Measurements from ENCODE around the gene ACTA2. TPM values are rescaled to one million over a fixed set of nuclear protein-coding genes. Genes with fewer than 3 reads are reported as not detected.

The ACTA2 gene
- total and polyA plus RNA-seq, 2 donors (not counting 1 experiment from before 2014, with no cell fraction given): 1.8 to 3.7 TPM

DNA sequence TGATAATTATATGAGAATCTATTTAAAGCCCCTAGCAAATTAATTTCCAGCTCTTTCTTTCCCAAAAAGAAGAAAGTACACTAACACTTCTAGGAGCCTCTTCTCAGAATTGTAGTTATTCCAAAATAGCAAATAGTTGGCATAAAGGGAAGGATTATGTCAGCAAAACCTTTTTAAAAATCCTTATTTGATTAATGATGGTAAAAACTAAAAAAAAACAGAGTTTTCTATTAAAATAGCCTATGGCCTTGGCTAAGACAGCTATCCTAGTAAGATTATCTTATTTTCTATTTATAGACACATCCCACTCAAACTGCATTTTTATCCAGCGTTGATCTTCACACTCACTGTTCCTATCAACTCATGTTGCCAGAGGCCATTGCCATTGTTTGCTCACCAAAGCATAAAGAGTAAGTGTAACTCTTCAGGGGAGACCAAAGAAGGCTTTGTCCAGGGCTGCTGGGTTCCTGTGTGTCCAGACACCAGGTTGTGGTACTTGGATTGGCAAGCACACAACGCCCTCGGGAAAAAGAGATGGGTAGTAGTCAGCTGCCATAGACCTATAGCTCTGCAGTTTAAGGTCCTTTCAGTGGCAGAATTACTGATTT, 31.5 kb downstream of the ACTA2 start:
- intact Hi-C loops (cut with micrococcal nuclease): no loop called here
- no peaks in the 10 kb centered on the region for H3K4me1 Mint-ChIP-seq
- WGBS (ENCODE audit: insufficient coverage): 100% methylated on average over 2 of the region's 3 CpGs
- Histone ChIP-seq H3K4me2 (replicated peaks; ENCODE audit: low read depth, low read length, poor library complexity, severe bottlenecking) (no peak overlapping the region), H3K79me2 (ENCODE audit: control insufficient read depth, insufficient read depth, low read length) (no peaks in the 10 kb centered on the region), H3K27me3 (replicated peaks in 1 of 4; ENCODE audit: control extremely low read depth in 1 of 4, control insufficient read depth in 3 of 4, insufficient read depth in 4 of 4, low read length in 3 of 4) (no peaks in the 10 kb centered on the region), H3K4me1 (ENCODE audit: control insufficient read depth in 2 of 2, insufficient read depth in 2 of 2, low read length in 2 of 2) (no peaks in the 10 kb centered on the region), H2AFZ (ENCODE audit: insufficient read depth, low read depth, low read length, poor library complexity, severe bottlenecking) (no peak overlapping the region), H3K9ac (ENCODE audit: low read length) (no peak overlapping the region), H3K36me3 (replicated peaks in 1 of 2; ENCODE audit: control extremely low read depth in 1 of 2, control insufficient read depth in 1 of 2, extremely low read depth in 1 of 2, insufficient read depth in 2 of 2, low read length in 1 of 2) (peaks cover 0 to 67% of the 10 kb centered on the region in 2 experiments), H3K27ac (ENCODE audit: low read length in 2 of 2) (no peak overlapping the region), H4K20me1 (ENCODE audit: control insufficient read depth, insufficient read depth, low read length, poor library complexity, severe bottlenecking) (no peaks in the 10 kb centered on the region), H3K9me3 (ENCODE audit: control extremely low read depth in 1 of 3, control insufficient read depth in 2 of 3, insufficient read depth in 1 of 3, low read length in 2 of 3) (no peaks in the 10 kb centered on the region), H3K4me3 (ENCODE audit: control extremely low read depth in 1 of 5, extremely low read depth in 1 of 5, insufficient read depth in 1 of 5, low read depth in 2 of 5, low read length in 4 of 5) (no peak overlapping the region)
- no peak for ATAC-seq (ENCODE audit: low read depth)
- no peaks in the 10 kb centered on the region for H3K27me3 Mint-ChIP-seq
- no peaks in the 10 kb centered on the region for H3K9me3 Mint-ChIP-seq (ENCODE audit: insufficient read depth)
- CTCF ChIA-PET: interaction anchor here (2.7 to 3.2 kb wide), 2 partner anchors 13 to 85 kb away, joined by 20 to 22 read pairs; no protein-coding TSS in a partner anchor
- POLR2A ChIA-PET: no interaction called here
- no peak for TF ChIP-seq EZH2 (IDR thresholded peaks at IDR 0.05; ENCODE audit: borderline replicate concordance, insufficient read depth, low read depth, low read length, poor library complexity, severe bottlenecking)
- TF ChIP-seq, protein P1, sequence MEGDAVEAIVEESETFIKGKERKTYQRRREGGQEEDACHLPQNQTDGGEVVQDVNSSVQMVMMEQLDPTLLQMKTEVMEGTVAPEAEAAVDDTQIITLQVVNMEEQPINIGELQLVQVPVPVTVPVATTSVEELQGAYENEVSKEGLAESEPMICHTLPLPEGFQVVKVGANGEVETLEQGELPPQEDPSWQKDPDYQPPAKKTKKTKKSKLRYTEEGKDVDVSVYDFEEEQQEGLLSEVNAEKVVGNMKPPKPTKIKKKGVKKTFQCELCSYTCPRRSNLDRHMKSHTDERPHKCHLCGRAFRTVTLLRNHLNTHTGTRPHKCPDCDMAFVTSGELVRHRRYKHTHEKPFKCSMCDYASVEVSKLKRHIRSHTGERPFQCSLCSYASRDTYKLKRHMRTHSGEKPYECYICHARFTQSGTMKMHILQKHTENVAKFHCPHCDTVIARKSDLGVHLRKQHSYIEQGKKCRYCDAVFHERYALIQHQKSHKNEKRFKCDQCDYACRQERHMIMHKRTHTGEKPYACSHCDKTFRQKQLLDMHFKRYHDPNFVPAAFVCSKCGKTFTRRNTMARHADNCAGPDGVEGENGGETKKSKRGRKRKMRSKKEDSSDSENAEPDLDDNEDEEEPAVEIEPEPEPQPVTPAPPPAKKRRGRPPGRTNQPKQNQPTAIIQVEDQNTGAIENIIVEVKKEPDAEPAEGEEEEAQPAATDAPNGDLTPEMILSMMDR (IDR thresholded peaks at IDR 0.05): no peak
- H3K4me3 Mint-ChIP-seq: no peak overlapping the region
- DNase-seq: no peak
- no peak overlapping the region for H3K27ac Mint-ChIP-seq

DNA sequence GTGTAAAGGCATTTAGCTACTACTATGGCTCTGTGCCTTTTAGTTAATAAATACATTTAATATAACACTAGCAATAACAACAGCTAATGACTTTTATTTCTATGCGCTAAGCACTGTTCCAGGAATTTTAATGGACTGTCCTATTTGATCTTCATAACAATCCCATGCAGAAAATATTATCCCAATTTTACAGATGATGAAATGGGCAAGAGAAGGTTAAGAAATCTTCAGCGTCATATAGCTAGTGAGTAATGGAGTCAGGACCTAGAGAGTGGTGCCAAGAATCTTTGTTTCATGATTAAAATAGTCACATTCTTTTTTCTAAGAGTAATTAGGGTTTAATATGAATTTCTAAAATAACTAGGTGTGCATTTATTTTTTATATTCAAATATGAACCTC, 32.4 kb downstream of the ACTA2 start:
- ATAC-seq (ENCODE audit: low read depth) (no peak), DNase-seq (no peak)
- ChIA-PET CTCF (interaction anchor here (2.7 to 3.2 kb wide), 2 partner anchors 14 to 84 kb away, joined by 20 to 22 read pairs; no protein-coding TSS in a partner anchor), POLR2A (no interaction called here)
- Mint-ChIP-seq H3K4me1 (no peaks in the 10 kb centered on the region), H3K4me3 (no peak overlapping the region), H3K27ac (no peak overlapping the region), H3K9me3 (ENCODE audit: insufficient read depth) (no peaks in the 10 kb centered on the region), H3K27me3 (no peaks in the 10 kb centered on the region)
- no peak overlapping the region for H3K4me2 ChIP-seq (replicated peaks; ENCODE audit: low read depth, low read length, poor library complexity, severe bottlenecking)
- peaks cover 0 to 70% of the 10 kb centered on the region in 2 experiments for H3K36me3 ChIP-seq (replicated peaks in 1 of 2; ENCODE audit: control extremely low read depth in 1 of 2, control insufficient read depth in 1 of 2, extremely low read depth in 1 of 2, insufficient read depth in 2 of 2, low read length in 1 of 2)
- H3K4me3 ChIP-seq (ENCODE audit: control extremely low read depth in 1 of 5, extremely low read depth in 1 of 5, insufficient read depth in 1 of 5, low read depth in 2 of 5, low read length in 4 of 5): no peak overlapping the region
- no peak overlapping the region for H3K9ac ChIP-seq (ENCODE audit: low read length)
- H4K20me1 ChIP-seq (ENCODE audit: control insufficient read depth, insufficient read depth, low read length, poor library complexity, severe bottlenecking): no peaks in the 10 kb centered on the region
- intact Hi-C loops (cut with micrococcal nuclease): no loop called here
- H3K27me3 ChIP-seq (replicated peaks in 1 of 4; ENCODE audit: control extremely low read depth in 1 of 4, control insufficient read depth in 3 of 4, insufficient read depth in 4 of 4, low read length in 3 of 4): no peaks in the 10 kb centered on the region
- no peak for TF ChIP-seq EZH2 (IDR thresholded peaks at IDR 0.05; ENCODE audit: borderline replicate concordance, insufficient read depth, low read depth, low read length, poor library complexity, severe bottlenecking)
- TF ChIP-seq, protein P1 (IDR thresholded peaks at IDR 0.05): no peak
- no peaks in the 10 kb centered on the region for H3K79me2 ChIP-seq (ENCODE audit: control insufficient read depth, insufficient read depth, low read length)
- no peak overlapping the region for H3K27ac ChIP-seq (ENCODE audit: low read length in 2 of 2)
- H3K4me1 ChIP-seq (ENCODE audit: control insufficient read depth in 2 of 2, insufficient read depth in 2 of 2, low read length in 2 of 2): no peaks in the 10 kb centered on the region
- no peak overlapping the region for H2AFZ ChIP-seq (ENCODE audit: insufficient read depth, low read depth, low read length, poor library complexity, severe bottlenecking)
- no peaks in the 10 kb centered on the region for H3K9me3 ChIP-seq (ENCODE audit: control extremely low read depth in 1 of 3, control insufficient read depth in 2 of 3, insufficient read depth in 1 of 3, low read length in 2 of 3)
- no CpG with 5 or more reads among the region's 2 CpGs for WGBS (ENCODE audit: insufficient coverage)
